HG02610 (cell line): ENCODE results near the gene PHF20.
"Not testable (repeated sequence)": the region's sequence is repeated elsewhere in the genome, so short reads cannot be mapped to it uniquely, and the experiment has no call there.

Source experiments
- ATAC-seq: cut with Tn5 transposase; IDR thresholded peaks from one replicate; pipeline ENCODE4 v1.9.1; 2021; ENCODE audit warnings: mild to moderate bottlenecking, moderate library complexity; ENCODE audit not compliant: unreplicated experiment

The PHF20 gene

GRCh38 chr20:35773154-35773751 is 1.4 kb downstream of the PHF20 start:
- no peak for ATAC-seq

GRCh38 chr20:35774391-35774790 is 2.6 kb downstream of the PHF20 start:
- ATAC-seq: no peak

GRCh38 chr20:35776513-35777101 is 4.8 kb downstream of the PHF20 start:
- no peak for ATAC-seq

GRCh38 chr20:35783811-35784210 is 12.0 kb downstream of the PHF20 start:
- ATAC-seq: not testable (repeated sequence)

- ATAC-seq: not testable (repeated sequence)
These were observed 13.7 kb downstream of the PHF20 start for GRCh38 chr20:35785541-35785940.

GRCh38 chr20:35788796-35789195 is 17.0 kb downstream of the PHF20 start:
- ATAC-seq: no peak

- ATAC-seq: no peak
These were observed 19.3 kb downstream of the PHF20 start for GRCh38 chr20:35791097-35791496.

- ATAC-seq: no peak
These were observed 20.0 kb downstream of the PHF20 start for GRCh38 chr20:35791821-35792220.

GRCh38 chr20:35792740-35793139 is 20.9 kb downstream of the PHF20 start:
- ATAC-seq: no peak

GRCh38 chr20:35796571-35796970 is 24.8 kb downstream of the PHF20 start:
- no peak for ATAC-seq

- ATAC-seq: no peak
These were observed 30.1 kb downstream of the PHF20 start for GRCh38 chr20:35801865-35802264.

GRCh38 chr20:35806075-35806474 is 34.3 kb downstream of the PHF20 start:
- ATAC-seq: no peak

- no peak for ATAC-seq
These were observed 36.1 kb downstream of the PHF20 start for GRCh38 chr20:35807877-35808276.

GRCh38 chr20:35820715-35821114 is 48.9 kb downstream of the PHF20 start:
- no peak for ATAC-seq

- no peak for ATAC-seq
These were observed 50.0 kb downstream of the PHF20 start for GRCh38 chr20:35821807-35822242.

- no peak for ATAC-seq
These were observed 51.3 kb downstream of the PHF20 start for GRCh38 chr20:35823147-35823546.

- ATAC-seq: no peak
These were observed 52.1 kb downstream of the PHF20 start for GRCh38 chr20:35823937-35824336.

GRCh38 chr20:35826397-35826998 is 54.7 kb downstream of the PHF20 start:
- no peak for ATAC-seq

- no peak for ATAC-seq
These were observed 56.6 kb downstream of the PHF20 start for GRCh38 chr20:35828434-35828833.

GRCh38 chr20:35828916-35829315 is 57.1 kb downstream of the PHF20 start:
- ATAC-seq: no peak

- no peak for ATAC-seq
These were observed 58.4 kb downstream of the PHF20 start for GRCh38 chr20:35830264-35830663.

GRCh38 chr20:35831029-35831428 is 59.2 kb downstream of the PHF20 start:
- ATAC-seq: no peak
